Measurements from ENCODE around the gene PPP4R2.
"Not testable (repeated sequence)": the region's sequence is repeated elsewhere in the genome, so short reads cannot be mapped to it uniquely, and the experiment has no call there.

GRCh38 chr3:73003050-73003449 lies 6.4 kb downstream of the PPP4R2 start:
- not testable (repeated sequence) for TF ChIP-seq CTCF, EP300, POLR2A, POLR2AphosphoS5 (IDR thresholded peaks at IDR 0.05)

Data from upper lobe of left lung (tissue), 4 donors.